H1 (cell line): Measurements from ENCODE around the gene AQP11. TPM values are rescaled to one million over a fixed set of nuclear protein-coding genes. Genes with fewer than 3 reads are reported as not detected.

Source experiments
- CTCF ChIA-PET: fragments of 300-600 bp; sonication (Branson Sonifier 250); formaldehyde crosslinking; loops from one replicate; lab custom pipeline; 2021; ENCODE audit not compliant: partially characterized antibody; lab: Charles Lee
- POLR2A ChIA-PET: fragments of 300-600 bp; sonication (Branson Sonifier 250); formaldehyde crosslinking; loops from one replicate; lab custom pipeline; 2021; ENCODE audit warnings: inconsistent platforms; ENCODE audit not compliant: partially characterized antibody; lab: Charles Lee
- DNase-seq, 2 experiments: peaks; one replicate each; pipeline versions ENCODE4 v3.0.0 to v3.0.0-alpha.2; 2010 to 2022; ENCODE audit warnings: low spot score in 2 of 2, low read depth in 1 of 2, mixed read lengths in 1 of 2
- FAIRE-seq: peaks from 2 replicates; lab custom pipeline; 2011; peaks lifted over from hg19 to GRCh38; lab: Jason Lieb, UNC
- H2AFZ ChIP-seq: 2 replicates; pipeline ENCODE4 v1.8.1; 2012; ENCODE audit warnings: low read length, inconsistent platforms
- H2AK5ac ChIP-seq: 2 replicates; pipeline ENCODE4 v1.6.1; 2013; ENCODE audit warnings: low read depth, low read length
- H2BK120ac ChIP-seq: replicated peaks from 2 replicates; pipeline ENCODE3; 2013; ENCODE audit warnings: low read depth, low read length, inconsistent platforms
- H2BK12ac ChIP-seq: 2 replicates; pipeline ENCODE4 v1.6.1; 2013; ENCODE audit warnings: low read depth, low read length
- H2BK15ac ChIP-seq: 2 replicates; pipeline ENCODE4 v1.6.1; 2013; ENCODE audit warnings: low read length
- H2BK20ac ChIP-seq: 2 replicates; pipeline ENCODE4 v1.6.1; 2013; ENCODE audit warnings: low read length
- H2BK5ac ChIP-seq: 2 replicates; pipeline ENCODE4 v1.6.1; 2013; ENCODE audit warnings: low read depth, low read length
- H3K14ac ChIP-seq: 2 replicates; pipeline ENCODE4 v1.6.1; 2013; ENCODE audit warnings: inconsistent platforms; ENCODE audit not compliant: insufficient read length
- H3K18ac ChIP-seq: 2 replicates; pipeline ENCODE4 v1.6.1; 2013; ENCODE audit warnings: low read length; ENCODE audit errors: extremely low read depth
- H3K23ac ChIP-seq: 2 replicates; pipeline ENCODE4 v1.6.1; 2013; ENCODE audit warnings: inconsistent platforms; ENCODE audit not compliant: insufficient read length
- H3K23me2 ChIP-seq: 2 replicates; pipeline ENCODE4 v1.6.1; 2013; ENCODE audit warnings: low read depth, low read length
- H3K27ac ChIP-seq: 2 replicates; pipeline ENCODE4 v1.6.1; 2011; ENCODE audit warnings: low read depth, low read length, inconsistent platforms
- H3K27me3 ChIP-seq, 4 experiments: replicated peaks in 1 of 4; 1 replicate in 1 of 4; 2 replicates in 3 of 4; pipeline versions ENCODE4 v1.6.1 to v1.8.1; 2011 to 2013; ENCODE audit warnings: low read length in 3 of 4, mild to moderate bottlenecking in 3 of 4, inconsistent platforms in 2 of 4, mixed read lengths in 2 of 4, moderate library complexity in 1 of 4; ENCODE audit not compliant: control insufficient read depth in 3 of 4, insufficient read depth in 3 of 4; ENCODE audit errors: extremely low read depth in 1 of 4
- H3K36me3 ChIP-seq, 4 experiments: 2 replicates each; pipeline versions ENCODE4 v1.6.1 to v1.8.1; 2011 to 2013; ENCODE audit warnings: mild to moderate bottlenecking in 4 of 4, low read length in 3 of 4, moderate library complexity in 2 of 4, control low read depth in 1 of 4, inconsistent platforms in 1 of 4; ENCODE audit not compliant: insufficient read depth in 4 of 4, control insufficient read depth in 2 of 4
- H3K4ac ChIP-seq: replicated peaks from 2 replicates; pipeline ENCODE3; 2013; ENCODE audit warnings: low read length, low read depth, mixed read lengths, inconsistent platforms; ENCODE audit not compliant: insufficient read length
- H3K4me1 ChIP-seq, 4 experiments: replicated peaks in 1 of 4; 1 replicate in 1 of 4; 2 replicates in 3 of 4; pipeline versions ENCODE4 v1.6.1 to v1.8.1; 2011 to 2013; ENCODE audit warnings: low read length in 3 of 4, inconsistent platforms in 2 of 4, mixed read lengths in 1 of 4; ENCODE audit not compliant: insufficient read depth in 4 of 4, control insufficient read depth in 3 of 4
- H3K4me2 ChIP-seq, 2 experiments: 2 replicates each; pipeline versions ENCODE4 v1.6.1 to v1.8.1; 2011 to 2013; ENCODE audit warnings: low read depth in 2 of 2, low read length in 2 of 2, control low read depth in 1 of 2, inconsistent platforms in 1 of 2, mild to moderate bottlenecking in 1 of 2; ENCODE audit not compliant: insufficient read depth in 1 of 2
- H3K4me3 ChIP-seq, 4 experiments: fragments of 200-600, 300-600 bp in 1 of 4; sonication (generic), shearing (Covaris generic), sonication (Bioruptor Twin) in 1 of 4; 2 replicates each; pipeline versions ENCODE4 v1.5.1 to v1.8.1; 2011 to 2016; ENCODE audit warnings: low read length in 4 of 4, low read depth in 3 of 4, control low read depth in 2 of 4, inconsistent platforms in 2 of 4, mild to moderate bottlenecking in 2 of 4, mixed read lengths in 1 of 4, moderate library complexity in 1 of 4; ENCODE audit not compliant: insufficient read depth in 2 of 4; ENCODE audit errors: extremely low read depth in 1 of 4
- H3K56ac ChIP-seq: replicated peaks from 2 replicates; pipeline ENCODE3; 2013; ENCODE audit warnings: low read depth, mild to moderate bottlenecking, mixed read lengths, low read length, inconsistent platforms; ENCODE audit not compliant: insufficient read length
- H3K79me1 ChIP-seq: 2 replicates; pipeline ENCODE4 v1.6.1; 2013; ENCODE audit warnings: low read depth, low read length, control low read depth
- H3K79me2 ChIP-seq, 2 experiments: 2 replicates each; pipeline versions ENCODE4 v1.6.1 to v1.8.1; 2012 to 2013; ENCODE audit warnings: low read length in 2 of 2, mild to moderate bottlenecking in 2 of 2, inconsistent platforms in 1 of 2; ENCODE audit not compliant: insufficient read depth in 2 of 2, control insufficient read depth in 1 of 2
- H3K9ac ChIP-seq, 4 experiments: replicated peaks in 1 of 4; 1 replicate in 1 of 4; 2 replicates in 3 of 4; pipeline versions ENCODE4 v1.6.1 to v1.8.1; 2011 to 2013; ENCODE audit warnings: low read depth in 3 of 4, low read length in 3 of 4, control low read depth in 2 of 4, mild to moderate bottlenecking in 2 of 4, moderate library complexity in 2 of 4, inconsistent platforms in 1 of 4; ENCODE audit errors: extremely low read depth in 1 of 4
- H3K9me3 ChIP-seq, 2 experiments: 2 replicates each; pipeline versions ENCODE4 v1.6.1 to v1.8.1; 2012 to 2013; ENCODE audit warnings: mild to moderate bottlenecking in 2 of 2, moderate library complexity in 2 of 2, control low read depth in 1 of 2, inconsistent platforms in 1 of 2, low read depth in 1 of 2, low read length in 1 of 2, mixed read lengths in 1 of 2; ENCODE audit not compliant: insufficient read depth in 2 of 2
- H4K20me1 ChIP-seq, 2 experiments: replicated peaks in 1 of 2; 2 replicates each; pipeline versions ENCODE3 to v1.8.1; 2011 to 2013; ENCODE audit warnings: inconsistent platforms in 2 of 2, low read length in 2 of 2, mild to moderate bottlenecking in 1 of 2; ENCODE audit not compliant: insufficient read depth in 2 of 2, control insufficient read depth in 1 of 2
- H4K5ac ChIP-seq: 2 replicates; pipeline ENCODE4 v1.6.1; 2013; ENCODE audit warnings: low read length, low read depth, mixed read lengths, inconsistent platforms; ENCODE audit not compliant: insufficient read length
- H4K8ac ChIP-seq: 2 replicates; pipeline ENCODE4 v1.8.0; 2013; ENCODE audit warnings: mild to moderate bottlenecking, moderate library complexity, low read length, inconsistent platforms; ENCODE audit not compliant: insufficient read depth; ENCODE audit errors: extremely low read depth
- H4K91ac ChIP-seq: replicated peaks from 2 replicates; pipeline ENCODE3; 2013; ENCODE audit warnings: low read length, mixed read lengths, inconsistent platforms; ENCODE audit not compliant: insufficient read length
- ATF2 ChIP-seq: IDR thresholded peaks from 2 replicates; pipeline ENCODE4 v1.6.1; 2012; ENCODE audit warnings: low read length, inconsistent platforms
- EP300 ChIP-seq, 2 experiments: IDR thresholded peaks; 1 replicate in 1 of 2; 2 replicates in 1 of 2; pipeline ENCODE4 v1.6.1; 2011 to 2012; ENCODE audit warnings: low read depth in 2 of 2, low read length in 2 of 2, mild to moderate bottlenecking in 2 of 2, borderline replicate concordance in 1 of 2, inconsistent platforms in 1 of 2, moderate library complexity in 1 of 2
- EZH2 ChIP-seq: fragments of 200-600 bp; sonication (generic); IDR thresholded peaks from 2 replicates; pipeline ENCODE4 v1.7.1; 2012; ENCODE audit warnings: low read depth, mild to moderate bottlenecking, moderate library complexity, low read length, inconsistent platforms; ENCODE audit not compliant: severe bottlenecking
- FOSL1 ChIP-seq: IDR thresholded peaks from 2 replicates; pipeline ENCODE4 v1.6.1; 2011; ENCODE audit warnings: mild to moderate bottlenecking, low read depth, low read length, moderate library complexity; ENCODE audit not compliant: insufficient read depth
- GTF2F1 ChIP-seq: IDR thresholded peaks from 2 replicates; pipeline ENCODE4 v1.6.1; 2012; ENCODE audit warnings: low read depth, low read length, improper control_type of control experiment, borderline replicate concordance
- HDAC6 ChIP-seq: IDR thresholded peaks from one replicate; pipeline ENCODE4 v1.7.1; 2012; ENCODE audit warnings: low read depth, mild to moderate bottlenecking, inconsistent platforms, low read length, moderate library complexity
- NANOG ChIP-seq: IDR thresholded peaks from 2 replicates; pipeline ENCODE4 v1.6.1; 2011; ENCODE audit warnings: low read length, low read depth, mild to moderate bottlenecking, inconsistent platforms; ENCODE audit not compliant: insufficient read depth, poor library complexity, severe bottlenecking
- RNF2 ChIP-seq: fragments of 200-900, 300-1000 bp; sonication (generic); IDR thresholded peaks from 2 replicates; pipeline ENCODE4 v1.7.1; 2016; ENCODE audit warnings: borderline replicate concordance, low read depth, mild to moderate bottlenecking, antibody characterized with exemption, low read length; ENCODE audit not compliant: poor library complexity, severe bottlenecking; ENCODE audit errors: missing control alignments
- SIX5 ChIP-seq: IDR thresholded peaks from 2 replicates; pipeline ENCODE4 v1.6.1; 2011; ENCODE audit warnings: mild to moderate bottlenecking, low read depth, low read length
- SP2 ChIP-seq: IDR thresholded peaks from 2 replicates; pipeline ENCODE4 v1.6.1; 2012; ENCODE audit warnings: mild to moderate bottlenecking, low read length, inconsistent platforms
- polyA plus RNA-seq, 7 experiments: library from polyadenylated mRNA; depleted of rRNA in 3 of 7; stranded (reverse) in 5 of 7; unstranded in 2 of 7; fragments of >200 nt in 5 of 7; fragments of 200-250 nt in 2 of 7; gene quantifications; 1 replicate in 5 of 7; 2 replicates in 1 of 7; 4 replicates in 1 of 7; pipeline versions ENCODE4 v1.2.1 to v1.2.3, GENCODE V29; 2011 to 2013; ENCODE audit warnings: missing spikeins in 2 of 7, mixed read lengths in 2 of 7
- total RNA-seq: library from RNA; stranded (reverse); fragmentation: NEBNext Ultra II Directional; extraction: Animal tissue kit (Norgen Biotek cat#: 25700); gene quantifications from 2 replicates; pipeline ENCODE4 v1.2.1, GENCODE V29; 2021
- TF ChIP-seq, protein P1 (sequence below): IDR thresholded peaks from 2 replicates; pipeline ENCODE4 v1.6.1; 2012; ENCODE audit warnings: inconsistent platforms

Gene AQP11
- total and polyA plus RNA-seq, 2 of the 8 experiments (the other 6 are each of a cell fraction or from before 2014, with no cell fraction given) = 1.1 to 1.6 TPM

DNA sequence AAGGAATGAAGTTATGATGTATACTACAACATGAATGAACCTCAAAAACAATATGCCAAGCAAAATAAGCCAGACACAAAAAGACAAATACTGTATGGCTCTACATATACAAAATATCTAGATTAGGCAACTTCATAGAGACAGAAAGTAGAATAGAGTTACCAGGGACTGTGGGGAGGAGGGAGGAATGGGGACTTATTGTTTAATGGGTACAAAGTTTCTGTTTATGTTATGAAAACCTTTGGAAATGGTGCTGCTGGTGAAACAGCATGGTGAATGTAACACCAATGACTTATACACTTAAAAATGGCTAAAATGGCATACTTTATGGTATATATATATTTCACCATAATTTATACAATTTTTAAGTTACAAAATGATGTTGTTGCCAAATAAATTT lies 4.1 kb downstream of the AQP11 start:
- H3K27me3 ChIP-seq = peaks cover 0 to 4% (median 2%) of the 10 kb centered on the region in 4 experiments; a peak in 2 of 7 replicates
- H3K9me3 ChIP-seq = no peaks in the 10 kb centered on the region
- no peak overlapping the region for H2AK5ac ChIP-seq
- FAIRE-seq = no peak
- peaks cover 6% of the 10 kb centered on the region for H3K23me2 ChIP-seq
- no peak overlapping the region for H4K8ac ChIP-seq
- no peak for DNase-seq
- POLR2A ChIA-PET = interaction anchor here (1.6 kb wide), 1 partner anchor 123 kb away, joined by 4 read pairs; no protein-coding TSS in a partner anchor
- no peak overlapping the region for H3K4ac ChIP-seq
- H3K79me2 ChIP-seq = no peaks in the 10 kb centered on the region
- H2BK20ac ChIP-seq = no peak overlapping the region
- no peaks in the 10 kb centered on the region; a peak in 1 of 8 replicates for H3K36me3 ChIP-seq
- no peak overlapping the region for H2AFZ ChIP-seq
- H3K14ac ChIP-seq = no peak overlapping the region
- H4K91ac ChIP-seq = no peak overlapping the region
- H3K9ac ChIP-seq = no peak overlapping the region
- H3K79me1 ChIP-seq = no peaks in the 10 kb centered on the region
- peaks cover 0 to 4% of the 10 kb centered on the region in 2 experiments for H4K20me1 ChIP-seq
- no peak overlapping the region for H3K23ac ChIP-seq
- no peak overlapping the region for H3K18ac ChIP-seq
- CTCF ChIA-PET = interaction anchor here (0.6 to 2.1 kb wide), 6 partner anchors 19 to 1144 kb away, joined by 3 to 7 read pairs (median 4); no protein-coding TSS in a partner anchor
- H2BK15ac ChIP-seq = no peak overlapping the region
- peaks cover 0 to 8% (median 4%) of the 10 kb centered on the region in 4 experiments; a peak in 5 of 7 replicates for H3K4me1 ChIP-seq
- H2BK12ac ChIP-seq = no peak overlapping the region
- TF ChIP-seq RNF2 (no peak), SIX5 (no peak), ATF2 (no peak), SP2 (no peak), GTF2F1 (no peak), NANOG (no peak), HDAC6 (no peak), FOSL1 (no peak), EZH2 (no peak), EP300 (IDR thresholded peaks at IDR 0.05; ENCODE audit: borderline replicate concordance in 1 of 2, low read depth in 2 of 2, low read length in 2 of 2) (no peak)
- TF ChIP-seq, protein P1, sequence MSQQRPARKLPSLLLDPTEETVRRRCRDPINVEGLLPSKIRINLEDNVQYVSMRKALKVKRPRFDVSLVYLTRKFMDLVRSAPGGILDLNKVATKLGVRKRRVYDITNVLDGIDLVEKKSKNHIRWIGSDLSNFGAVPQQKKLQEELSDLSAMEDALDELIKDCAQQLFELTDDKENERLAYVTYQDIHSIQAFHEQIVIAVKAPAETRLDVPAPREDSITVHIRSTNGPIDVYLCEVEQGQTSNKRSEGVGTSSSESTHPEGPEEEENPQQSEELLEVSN = no peak
- H2BK5ac ChIP-seq = no peak overlapping the region
- H3K4me2 ChIP-seq = no peak overlapping the region
- no peak overlapping the region for H3K27ac ChIP-seq
- no peak overlapping the region for H2BK120ac ChIP-seq
- no peak overlapping the region for H3K4me3 ChIP-seq
- no peak overlapping the region for H3K56ac ChIP-seq
- H4K5ac ChIP-seq = no peak overlapping the region
